ENCODE measurements around the gene C11orf71. TPM values are rescaled to one million over a fixed set of nuclear protein-coding genes. Genes with fewer than 3 reads are reported as not detected.

C11orf71 gene
- total RNA-seq, 1 experiment from 2014 or later = 6.2 TPM

GRCh38 chr11:114399490-114400215 is 658 bp downstream of the C11orf71 start:
- ChIA-PET POLR2A (no interaction called here), CTCF (interaction anchor here (0.6 kb wide), 1 partner anchor 44 kb away, joined by 3 read pairs; no protein-coding TSS in a partner anchor)
- H3K27ac ChIP-seq (ENCODE audit: low read length) = peak overlapping the region; percentile 100
- DNase-seq (ENCODE audit: low read depth, low spot score) (no peak), ATAC-seq (peak; percentile 68)
- peak overlapping the region; percentile 73 to 96 for H3K4me3 ChIP-seq (ENCODE audit: low read depth in 2 of 2, low read length in 2 of 2)
- in situ Hi-C loops (cut with HindIII; ENCODE audit: low pct_unique_long_range_greater_than_20kb, low sequenced_read_pairs) = no loop called here
- peaks cover 17% of the 10 kb centered on the region; the same call in 1 of the 2 replicates for H3K4me1 ChIP-seq (ENCODE audit: control insufficient read depth, insufficient read depth, low read length)
- intact Hi-C loops (cut with micrococcal nuclease; ENCODE audit: unreplicated experiment) = no loop called here
- H3K36me3 ChIP-seq (ENCODE audit: control insufficient read depth, insufficient read depth, low read length) = peaks cover 14% of the 10 kb centered on the region
- no peaks in the 10 kb centered on the region for H3K27me3 ChIP-seq (ENCODE audit: control insufficient read depth, insufficient read depth, low read length)
- H3K9me3 ChIP-seq (ENCODE audit: control insufficient read depth, insufficient read depth, low read depth, low read length) = no peaks in the 10 kb centered on the region
- BruUV-seq (replicated peaks) = no TSS peak
- TF ChIP-seq REST (IDR thresholded peaks at IDR 0.05; ENCODE audit: insufficient read depth in 1 of 2, low read depth in 2 of 2, low read length in 1 of 2) (no peak), SIN3A (IDR thresholded peaks at IDR 0.05; ENCODE audit: borderline replicate concordance, insufficient read depth, low read depth, low read length) (no peak), CTCF (IDR thresholded peaks at IDR 0.05) (no peak), POLR2AphosphoS5 (IDR thresholded peaks at IDR 0.05; ENCODE audit: low read depth, low read length) (no peak), TCF7L2 (IDR thresholded peaks at IDR 0.05; ENCODE audit: low read depth, low read length) (no peak)

- peaks cover 10% of the 10 kb centered on the region for H3K36me3 ChIP-seq (ENCODE audit: control insufficient read depth, insufficient read depth, low read length)
- H3K4me3 ChIP-seq (ENCODE audit: low read depth in 2 of 2, low read length in 2 of 2) = no peak overlapping the region
- no TSS peak for BruUV-seq (replicated peaks)
- ChIA-PET CTCF (no interaction called here), POLR2A (no interaction called here)
- H3K27me3 ChIP-seq (ENCODE audit: control insufficient read depth, insufficient read depth, low read length) = peaks cover 2% of the 10 kb centered on the region; the same call in 1 of the 2 replicates
- no peak for ATAC-seq
- in situ Hi-C loops (cut with HindIII; ENCODE audit: low pct_unique_long_range_greater_than_20kb, low sequenced_read_pairs) = no loop called here
- H3K9me3 ChIP-seq (ENCODE audit: control insufficient read depth, insufficient read depth, low read depth, low read length) = no peaks in the 10 kb centered on the region
- H3K4me1 ChIP-seq (ENCODE audit: control insufficient read depth, insufficient read depth, low read length) = peaks cover 17% of the 10 kb centered on the region; the same call in 1 of the 2 replicates
- intact Hi-C loops (cut with micrococcal nuclease; ENCODE audit: unreplicated experiment) = no loop called here
- H3K27ac ChIP-seq (ENCODE audit: low read length) = no peak overlapping the region
- TF ChIP-seq CTCF (IDR thresholded peaks at IDR 0.05) = no peak
- TF ChIP-seq TCF7L2 (IDR thresholded peaks at IDR 0.05; ENCODE audit: low read depth, low read length) = no peak
- DNase-seq (ENCODE audit: low read depth, low spot score) = no peak
Observed at GRCh38 chr11:114398303-114398920, 1.9 kb downstream of the C11orf71 start.

All from Panc1 (cell line).